IMR-90 (cell line): ENCODE data around the gene LRRC8C. TPM values are rescaled to one million over a fixed set of nuclear protein-coding genes. Genes with fewer than 3 reads are reported as not detected.

Experiments used
- ATAC-seq: fragments of 200-7000 bp; cut with Tn5 transposase; 2 replicates; pipeline ENCODE4 v1.9.1; 2020; ENCODE audit warnings: low read depth, mild to moderate bottlenecking, moderate library complexity
- BruUV-seq: library from RNA; stranded (reverse); fragments of 400-500 nt; replicated peaks from 2 replicates; lab custom pipeline; 2021; lab: Mats Ljungman, UMichigan
- CTCF ChIA-PET: fragments of 300-600 bp; formaldehyde crosslinking; extraction: SDS; loops from one replicate; lab custom pipeline; 2021; ENCODE audit warnings: antibody characterized with exemption; lab: Yijun Ruan, JAX
- POLR2A ChIA-PET: fragments of 300-600 bp; sonication (Branson Sonifier 250); formaldehyde crosslinking; loops from one replicate; lab custom pipeline; 2022; ENCODE audit warnings: antibody characterized with exemption; ENCODE audit not compliant: unreplicated experiment; lab: Charles Lee
- DNase-seq: peaks from one replicate; pipeline ENCODE4 v3.0.0; 2013
- H2AFZ ChIP-seq: replicated peaks from 2 replicates; pipeline ENCODE3; 2013; ENCODE audit warnings: low read length, mild to moderate bottlenecking; ENCODE audit not compliant: poor library complexity
- H2AK5ac ChIP-seq: 2 replicates; pipeline ENCODE4 v1.6.1; 2013; ENCODE audit warnings: low read depth, low read length, inconsistent platforms
- H2AK9ac ChIP-seq: replicated peaks from 2 replicates; pipeline ENCODE3; 2013; ENCODE audit warnings: mild to moderate bottlenecking, low read depth, low read length, moderate library complexity; ENCODE audit not compliant: poor library complexity
- H2BK120ac ChIP-seq: 2 replicates; pipeline ENCODE4 v1.6.1; 2013; ENCODE audit warnings: low read depth, low read length, inconsistent platforms
- H2BK15ac ChIP-seq: 3 replicates; pipeline ENCODE4 v1.6.1; 2013; ENCODE audit warnings: low read depth, low read length, inconsistent platforms
- H2BK20ac ChIP-seq: 2 replicates; pipeline ENCODE4 v1.6.1; 2013; ENCODE audit warnings: low read depth, mild to moderate bottlenecking, inconsistent platforms, low read length, moderate library complexity
- H2BK5ac ChIP-seq: 2 replicates; pipeline ENCODE4 v1.6.1; 2013; ENCODE audit warnings: mild to moderate bottlenecking, low read depth, low read length, inconsistent platforms; ENCODE audit not compliant: poor library complexity, severe bottlenecking
- H3K14ac ChIP-seq: replicated peaks from 2 replicates; pipeline ENCODE4 v1.6.1; 2013; ENCODE audit warnings: low read depth, low read length, inconsistent platforms
- H3K18ac ChIP-seq: 2 replicates; pipeline ENCODE4 v1.6.1; 2013; ENCODE audit warnings: low read depth, low read length, control low read depth
- H3K23ac ChIP-seq: 2 replicates; pipeline ENCODE4 v1.6.1; 2013; ENCODE audit warnings: low read depth, low read length, inconsistent platforms
- H3K27ac ChIP-seq: 2 replicates; pipeline ENCODE4 v1.5.1; 2013; ENCODE audit warnings: mild to moderate bottlenecking, control low read depth, low read length; ENCODE audit not compliant: insufficient read depth
- H3K27me3 ChIP-seq: 2 replicates; pipeline ENCODE4 v1.6.1; 2013; ENCODE audit warnings: low read length; ENCODE audit not compliant: control insufficient read depth, insufficient read depth
- H3K36me3 ChIP-seq: 2 replicates; pipeline ENCODE4 v1.6.1; 2013; ENCODE audit warnings: low read length, mixed read lengths; ENCODE audit not compliant: control insufficient read depth, insufficient read depth
- H3K4ac ChIP-seq: 2 replicates; pipeline ENCODE4 v1.6.1; 2013; ENCODE audit warnings: low read depth, low read length, inconsistent platforms
- H3K4me1 ChIP-seq: 2 replicates; pipeline ENCODE4 v1.6.1; 2013; ENCODE audit warnings: low read length, mixed read lengths; ENCODE audit not compliant: control insufficient read depth, insufficient read depth
- H3K4me2 ChIP-seq: 2 replicates; pipeline ENCODE4 v1.6.1; 2013; ENCODE audit warnings: low read depth, mild to moderate bottlenecking, control low read depth, low read length, moderate library complexity
- H3K4me3 ChIP-seq: 2 replicates; pipeline ENCODE4 v1.5.1; 2013; ENCODE audit warnings: low read depth, mild to moderate bottlenecking, control low read depth, low read length, moderate library complexity; ENCODE audit not compliant: insufficient read depth
- H3K56ac ChIP-seq: 2 replicates; pipeline ENCODE4 v1.6.1; 2013; ENCODE audit warnings: low read length, inconsistent platforms; ENCODE audit not compliant: insufficient read depth; ENCODE audit errors: extremely low read depth
- H3K79me1 ChIP-seq, 2 experiments: 2 replicates each; pipeline ENCODE4 v1.6.1; 2013; ENCODE audit warnings: low read length in 2 of 2, inconsistent platforms in 1 of 2, low read depth in 1 of 2
- H3K9ac ChIP-seq: 2 replicates; pipeline ENCODE4 v1.6.1; 2013; ENCODE audit warnings: low read depth, low read length, control low read depth
- H3K9me1 ChIP-seq: 2 replicates; pipeline ENCODE4 v1.6.1; 2013; ENCODE audit warnings: low read length, inconsistent platforms; ENCODE audit not compliant: insufficient read depth
- H3K9me3 ChIP-seq: 2 replicates; pipeline ENCODE4 v1.6.1; 2013; ENCODE audit warnings: low read length; ENCODE audit not compliant: control insufficient read depth, insufficient read depth
- H4K20me1 ChIP-seq: 2 replicates; pipeline ENCODE4 v1.6.1; 2013; ENCODE audit warnings: low read length, inconsistent platforms; ENCODE audit not compliant: insufficient read depth
- H4K5ac ChIP-seq: 2 replicates; pipeline ENCODE4 v1.6.1; 2013; ENCODE audit warnings: mild to moderate bottlenecking, low read depth, low read length, control low read depth
- H4K8ac ChIP-seq, 2 experiments: 2 replicates each; pipeline ENCODE4 v1.6.1; 2013; ENCODE audit warnings: low read depth in 2 of 2, low read length in 2 of 2, control low read depth in 1 of 2, inconsistent platforms in 1 of 2
- H4K91ac ChIP-seq: 2 replicates; pipeline ENCODE4 v1.6.1; 2013; ENCODE audit warnings: low read depth, low read length, inconsistent platforms; ENCODE audit not compliant: insufficient read depth
- BHLHE40 ChIP-seq: fragments of 150-350 bp; IDR thresholded peaks from 2 replicates; pipeline ENCODE4 v1.6.1; 2016; ENCODE audit warnings: mild to moderate bottlenecking, low read depth, low read length
- CEBPB ChIP-seq: IDR thresholded peaks from 2 replicates; pipeline ENCODE4 v1.6.1; 2012; ENCODE audit warnings: low read depth, low read length, improper control_type of control experiment
- CHD1 ChIP-seq: IDR thresholded peaks from 2 replicates; pipeline ENCODE4 v1.6.1; 2012; ENCODE audit warnings: low read depth, low read length, improper control_type of control experiment
- FOS ChIP-seq: fragments of 150-350 bp; IDR thresholded peaks from 2 replicates; pipeline ENCODE4 v1.6.1; 2016; ENCODE audit warnings: low read depth, low read length
- MAFK ChIP-seq: IDR thresholded peaks from 2 replicates; pipeline ENCODE4 v1.6.1; 2012; ENCODE audit warnings: low read depth, low read length, improper control_type of control experiment
- MAZ ChIP-seq: IDR thresholded peaks from 2 replicates; pipeline ENCODE4 v1.6.1; 2012; ENCODE audit warnings: low read depth, mild to moderate bottlenecking, low read length, improper control_type of control experiment, moderate library complexity, borderline replicate concordance
- MXI1 ChIP-seq: IDR thresholded peaks from 2 replicates; pipeline ENCODE4 v1.6.1; 2012; ENCODE audit warnings: low read depth, mild to moderate bottlenecking, low read length, moderate library complexity, borderline replicate concordance
- NFE2L2 ChIP-seq: fragments of 150-350 bp; IDR thresholded peaks from 2 replicates; pipeline ENCODE4 v1.6.1; 2016; ENCODE audit warnings: low read depth, mild to moderate bottlenecking, low read length
- POLR2A ChIP-seq: IDR thresholded peaks from 2 replicates; pipeline ENCODE4 v1.6.1; 2012; ENCODE audit warnings: mild to moderate bottlenecking, low read depth, low read length
- RAD21 ChIP-seq: IDR thresholded peaks from 2 replicates; pipeline ENCODE4 v1.6.1; 2012; ENCODE audit warnings: low read length, improper control_type of control experiment
- RCOR1 ChIP-seq: IDR thresholded peaks from 2 replicates; pipeline ENCODE4 v1.6.1; 2012; ENCODE audit warnings: mild to moderate bottlenecking, low read length, improper control_type of control experiment; ENCODE audit not compliant: insufficient replicate concordance
- RFX5 ChIP-seq: IDR thresholded peaks from 2 replicates; pipeline ENCODE4 v1.8.0; 2012; ENCODE audit warnings: low read depth, mild to moderate bottlenecking, low read length, moderate library complexity
- SMC3 ChIP-seq: fragments of 150-350 bp; IDR thresholded peaks from 2 replicates; pipeline ENCODE4 v1.6.1; 2016; ENCODE audit warnings: low read depth, mild to moderate bottlenecking, antibody characterized with exemption, low read length, moderate library complexity
- WGBS, 2 experiments: methylation state at CpG; one replicate each; pipeline versions ENCODE4 v1.1.5 to v1.1.7; 2013; ENCODE audit warnings: missing lambda C conversion rate in 2 of 2; ENCODE audit not compliant: insufficient read length in 1 of 2; ENCODE audit errors: extremely low coverage in 2 of 2; 5-methylcytosine and 5-hydroxymethylcytosine counted together
- dilution Hi-C: fragments of 300-500 bp; cut with HindIII; formaldehyde crosslinking; loops from one replicate; pipeline ENCODE4 v1.14.3; 2018; ENCODE audit warnings: low sequenced_read_pairs; ENCODE audit not compliant: unreplicated experiment
- in situ Hi-C: fragments of 300-500 bp; cut with MboI; formaldehyde crosslinking; loops from 3 replicates; pipeline ENCODE4 v1.14.3; 2019; ENCODE audit warnings: low sequenced_read_pairs, inconsistent platforms, mixed read lengths
- intact Hi-C: fragments of 100-400 bp; cut with micrococcal nuclease; formaldehyde crosslinking; loops from 2 replicates; pipeline ENCODE4 v1.10.0; 2022
- polyA plus RNA-seq, 3 experiments: library from polyadenylated mRNA; depleted of rRNA; stranded (reverse); fragments of >200 nt; gene quantifications; 2 replicates each; pipeline ENCODE4 v1.2.3, GENCODE V29; 2012; ENCODE audit warnings: low replicate concordance in 1 of 3
- total RNA-seq: library from RNA; depleted of rRNA; stranded (reverse); fragments of >200 nt; gene quantifications from 2 replicates; pipeline ENCODE4 v1.2.3, GENCODE V29; 2012
- TF ChIP-seq, protein P1 (sequence below): fragments of 150-350 bp; IDR thresholded peaks from 2 replicates; pipeline ENCODE4 v1.6.1; 2016; ENCODE audit warnings: low read depth, mild to moderate bottlenecking, low read length, moderate library complexity, borderline replicate concordance
- TF ChIP-seq, protein P2 (sequence below): conservative IDR thresholded peaks from 2 replicates; pipeline ENCODE4 v1.5.1; 2012; ENCODE audit warnings: mild to moderate bottlenecking, low read depth, low read length, improper control_type of control experiment
- TF ChIP-seq, protein P3 (sequence below): fragments of 150-350 bp; IDR thresholded peaks from 2 replicates; pipeline ENCODE4 v1.6.1; 2017; ENCODE audit warnings: mild to moderate bottlenecking, antibody characterized with exemption, low read length, low read depth

LRRC8C gene
- total and polyA plus RNA-seq, 2 of the 4 experiments (the other 2 are of a cell fraction), result 6.5 to 12.9 TPM

DNA sequence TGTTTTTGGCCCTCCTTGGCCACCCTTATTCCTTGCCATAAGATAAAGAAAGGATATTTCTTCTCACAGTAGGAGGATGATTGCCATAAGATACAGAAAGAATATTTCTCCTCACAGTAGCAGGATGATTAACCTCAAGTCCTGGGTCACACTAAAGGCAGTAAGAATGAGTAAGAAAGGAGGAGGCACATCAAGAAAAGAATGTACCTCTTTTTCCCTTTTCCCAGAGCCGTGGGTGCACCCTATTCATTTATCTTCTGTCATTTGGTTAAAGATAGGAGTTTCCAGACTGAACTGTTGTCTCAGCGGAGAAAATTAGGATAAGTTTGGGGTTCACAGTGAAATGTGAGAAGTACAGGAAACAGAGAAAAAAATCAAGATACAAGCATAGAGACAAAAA lies 52.5 kb downstream of the LRRC8C start:
- Histone ChIP-seq H2AK9ac (no peak overlapping the region), H3K27ac (no peak overlapping the region), H4K91ac (no peak overlapping the region), H3K9me3 (no peaks in the 10 kb centered on the region), H3K79me1 (peaks cover 33 to 59% of the 10 kb centered on the region in 2 experiments), H3K4me2 (no peak overlapping the region), H4K8ac (no peak overlapping the region), H3K4me3 (no peak overlapping the region), H2AFZ (no peak overlapping the region), H4K5ac (0 out of 2 replicates have a peak overlapping the region, but pooled peaks have one; percentile 17), H2BK5ac (no peak overlapping the region), H3K23ac (peak overlapping the region; percentile 33; the same call in 1 of the 2 replicates), H3K9ac (no peak overlapping the region), H3K36me3 (peaks cover 8% of the 10 kb centered on the region), H4K20me1 (0 out of 2 replicates have a peak, but pooled peaks cover 3% of the 10 kb centered on the region), H3K27me3 (no peaks in the 10 kb centered on the region), H3K14ac (no peak overlapping the region; the same call in 1 of the 2 replicates), H3K9me1 (peaks cover 8% of the 10 kb centered on the region), H2AK5ac (no peak overlapping the region), H2BK120ac (no peak overlapping the region), H3K4me1 (peaks cover 2% of the 10 kb centered on the region; the same call in 1 of the 2 replicates), H3K4ac (no peak overlapping the region), H2BK15ac (no peak overlapping the region), H3K18ac (no peak overlapping the region), H3K56ac (no peak overlapping the region), H2BK20ac (no peak overlapping the region)
- WGBS, 2 experiments, result no CpG with 5 or more reads among the region's 2 CpGs
- dilution Hi-C loops (no loop called here), intact Hi-C loops (no loop called here), in situ Hi-C loops (no loop called here)
- BruUV-seq, result no TSS peak
- ChIA-PET POLR2A (no interaction called here), CTCF (no interaction called here)
- ATAC-seq (no peak), DNase-seq (no peak)
- TF ChIP-seq MXI1 (no peak), FOS (no peak), CHD1 (no peak), RFX5 (no peak), RAD21 (no peak), SMC3 (no peak), NFE2L2 (no peak), MAFK (no peak), RCOR1 (no peak), BHLHE40 (no peak), MAZ (no peak), CEBPB (no peak), POLR2A (no peak)
- TF ChIP-seq, protein P1, sequence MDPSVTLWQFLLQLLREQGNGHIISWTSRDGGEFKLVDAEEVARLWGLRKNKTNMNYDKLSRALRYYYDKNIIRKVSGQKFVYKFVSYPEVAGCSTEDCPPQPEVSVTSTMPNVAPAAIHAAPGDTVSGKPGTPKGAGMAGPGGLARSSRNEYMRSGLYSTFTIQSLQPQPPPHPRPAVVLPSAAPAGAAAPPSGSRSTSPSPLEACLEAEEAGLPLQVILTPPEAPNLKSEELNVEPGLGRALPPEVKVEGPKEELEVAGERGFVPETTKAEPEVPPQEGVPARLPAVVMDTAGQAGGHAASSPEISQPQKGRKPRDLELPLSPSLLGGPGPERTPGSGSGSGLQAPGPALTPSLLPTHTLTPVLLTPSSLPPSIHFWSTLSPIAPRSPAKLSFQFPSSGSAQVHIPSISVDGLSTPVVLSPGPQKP, result no peak
- TF ChIP-seq, protein P2, sequence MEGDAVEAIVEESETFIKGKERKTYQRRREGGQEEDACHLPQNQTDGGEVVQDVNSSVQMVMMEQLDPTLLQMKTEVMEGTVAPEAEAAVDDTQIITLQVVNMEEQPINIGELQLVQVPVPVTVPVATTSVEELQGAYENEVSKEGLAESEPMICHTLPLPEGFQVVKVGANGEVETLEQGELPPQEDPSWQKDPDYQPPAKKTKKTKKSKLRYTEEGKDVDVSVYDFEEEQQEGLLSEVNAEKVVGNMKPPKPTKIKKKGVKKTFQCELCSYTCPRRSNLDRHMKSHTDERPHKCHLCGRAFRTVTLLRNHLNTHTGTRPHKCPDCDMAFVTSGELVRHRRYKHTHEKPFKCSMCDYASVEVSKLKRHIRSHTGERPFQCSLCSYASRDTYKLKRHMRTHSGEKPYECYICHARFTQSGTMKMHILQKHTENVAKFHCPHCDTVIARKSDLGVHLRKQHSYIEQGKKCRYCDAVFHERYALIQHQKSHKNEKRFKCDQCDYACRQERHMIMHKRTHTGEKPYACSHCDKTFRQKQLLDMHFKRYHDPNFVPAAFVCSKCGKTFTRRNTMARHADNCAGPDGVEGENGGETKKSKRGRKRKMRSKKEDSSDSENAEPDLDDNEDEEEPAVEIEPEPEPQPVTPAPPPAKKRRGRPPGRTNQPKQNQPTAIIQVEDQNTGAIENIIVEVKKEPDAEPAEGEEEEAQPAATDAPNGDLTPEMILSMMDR, result no peak
- TF ChIP-seq, protein P3, sequence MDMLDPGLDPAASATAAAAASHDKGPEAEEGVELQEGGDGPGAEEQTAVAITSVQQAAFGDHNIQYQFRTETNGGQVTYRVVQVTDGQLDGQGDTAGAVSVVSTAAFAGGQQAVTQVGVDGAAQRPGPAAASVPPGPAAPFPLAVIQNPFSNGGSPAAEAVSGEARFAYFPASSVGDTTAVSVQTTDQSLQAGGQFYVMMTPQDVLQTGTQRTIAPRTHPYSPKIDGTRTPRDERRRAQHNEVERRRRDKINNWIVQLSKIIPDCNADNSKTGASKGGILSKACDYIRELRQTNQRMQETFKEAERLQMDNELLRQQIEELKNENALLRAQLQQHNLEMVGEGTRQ, result no peak
